ENCODE measurements around the gene RHBDD3. TPM values are rescaled to one million over a fixed set of nuclear protein-coding genes. Genes with fewer than 3 reads are reported as not detected.

The RHBDD3 gene
- total and polyA plus RNA-seq, 12 donors, result 7.0 to 25.8 (median 12.6) TPM

GRCh38 chr22:29275167-29275566 lies 7.4 kb upstream of the RHBDD3 start:
- Histone ChIP-seq H3K9me3 (no peaks in the 10 kb centered on the region), H3K27me3 (no peaks in the 10 kb centered on the region), H3K4me3 (no peak overlapping the region), H3K36me3 (peaks cover 0 to 99% (median 72%) of the 10 kb centered on the region in 9 donors), H3K27ac (no peak overlapping the region), H3K4me1 (peaks cover 8 to 70% (median 57%) of the 10 kb centered on the region in 9 donors)
- no peak for TF ChIP-seq CTCF (IDR thresholded peaks at IDR 0.05)
- no peak for ATAC-seq
- DNase-seq, result no peak
- 77 to 82% methylated on average over 3 of the region's 3 CpGs for WGBS, 2 donors
- intact Hi-C loops (cut with DNase I), result loop anchor here in 1 of 10 donors (10.0 kb wide), 1 partner anchor 60 kb away; no protein-coding TSS in a partner anchor

DNA sequence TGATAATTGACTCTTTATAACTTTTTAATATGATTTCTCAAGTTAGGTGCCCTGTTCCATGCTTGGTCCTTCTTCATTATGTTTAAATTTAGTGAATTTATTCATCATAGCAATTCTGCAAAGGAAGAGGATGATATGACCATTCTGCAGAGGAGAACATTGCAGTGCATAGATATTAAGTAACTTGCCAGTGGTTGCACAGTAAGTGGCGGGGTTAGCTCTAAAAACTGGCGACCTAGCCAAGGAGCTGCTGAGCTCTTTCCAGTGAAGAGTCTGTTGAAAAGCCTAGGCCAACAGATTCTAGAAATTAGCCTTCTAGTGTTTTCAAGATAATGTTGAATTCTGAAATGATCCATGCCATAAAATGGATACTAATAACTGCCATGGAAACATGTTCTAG lies 4.8 kb upstream of the RHBDD3 start:
- H3K4me3 ChIP-seq, result no peak overlapping the region

DNA sequence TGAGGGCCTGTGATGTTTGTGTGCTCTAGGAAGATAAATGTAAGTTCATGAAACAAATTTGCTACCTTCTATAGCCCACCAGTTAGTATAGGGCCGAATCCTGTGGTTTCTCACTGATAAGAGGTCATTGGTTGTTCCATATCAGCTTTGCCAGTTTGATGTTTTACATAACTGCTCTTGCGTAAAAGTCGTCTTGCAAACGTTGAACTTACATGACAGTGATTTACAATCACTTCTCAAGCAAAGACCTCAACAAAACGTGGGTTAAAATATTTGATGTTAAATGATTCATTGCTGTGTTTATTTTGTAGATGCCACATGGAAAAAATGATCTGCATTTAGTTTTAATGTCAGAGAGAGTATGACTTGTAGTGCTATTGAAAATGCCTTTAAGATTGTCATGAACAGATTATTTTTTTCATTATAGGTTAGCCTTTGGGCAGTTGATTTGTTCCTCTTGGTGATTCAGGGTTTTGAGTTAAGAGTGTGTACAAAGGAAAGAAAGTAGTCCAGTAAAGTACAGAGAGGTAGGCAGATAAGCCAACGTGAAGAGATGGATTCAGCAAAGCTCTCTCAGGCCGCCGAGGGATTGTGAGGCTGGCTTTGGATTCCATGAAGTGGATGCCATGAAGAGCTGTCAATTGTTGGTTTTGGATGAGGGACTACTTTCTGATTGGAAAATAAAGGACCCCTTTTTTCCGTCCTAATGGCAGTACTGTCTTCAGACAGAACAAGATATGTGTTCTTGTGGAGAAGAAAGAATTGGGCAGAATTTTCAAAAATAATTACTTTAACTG lies 2.9 kb upstream of the RHBDD3 start:
- WGBS, 2 donors, result 15 to 16% methylated on average over 9 of the region's 9 CpGs
- Histone ChIP-seq H3K4me1 (peaks cover 13 to 86% (median 69%) of the 10 kb centered on the region in 9 donors), H3K4me3 (peak overlapping the region in 9 of 10 donors; percentile 71 to 98 (median 84)), H3K36me3 (peaks cover 0 to 64% (median 30%) of the 10 kb centered on the region in 9 donors), H3K9me3 (no peaks in the 10 kb centered on the region), H3K27me3 (no peaks in the 10 kb centered on the region), H3K27ac (peak overlapping the region in 7 of 10 donors; percentile 8 to 100 (median 99))
- no peak for TF ChIP-seq CTCF (IDR thresholded peaks at IDR 0.05)
- DNase-seq (no peak), ATAC-seq (no peak)
- intact Hi-C loops (cut with DNase I), result loop anchor here in 1 of 10 donors (10.0 kb wide), 1 partner anchor 56 kb away; no protein-coding TSS in a partner anchor

More for the DNA sequence above, 4.8 kb upstream of the RHBDD3 start:
- no peaks in the 10 kb centered on the region for H3K9me3 ChIP-seq
- no peak for TF ChIP-seq CTCF (IDR thresholded peaks at IDR 0.05)
- ATAC-seq, result no peak
- WGBS, 2 donors, result 70 to 78% methylated on average over 2 of the region's 2 CpGs
- H3K27me3 ChIP-seq, result no peaks in the 10 kb centered on the region
- H3K4me1 ChIP-seq, result peaks cover 9 to 79% (median 65%) of the 10 kb centered on the region in 9 donors
- H3K27ac ChIP-seq, result no peak overlapping the region
- H3K36me3 ChIP-seq, result peaks cover 0 to 80% (median 48%) of the 10 kb centered on the region in 9 donors
- DNase-seq, result no peak
- intact Hi-C loops (cut with DNase I), result loop anchor here in 1 of 10 donors (10.0 kb wide), 1 partner anchor 58 kb away; no protein-coding TSS in a partner anchor

GRCh38 chr22:29269731-29270474 lies 2.1 kb upstream of the RHBDD3 start:
- no peak for TF ChIP-seq CTCF (IDR thresholded peaks at IDR 0.05)
- Histone ChIP-seq H3K27ac (peak overlapping the region in 8 of 10 donors; percentile 98 to 100 (median 99)), H3K9me3 (no peaks in the 10 kb centered on the region), H3K27me3 (no peaks in the 10 kb centered on the region), H3K36me3 (peaks cover 0 to 64% (median 29%) of the 10 kb centered on the region in 9 donors), H3K4me1 (peaks cover 13 to 78% (median 62%) of the 10 kb centered on the region in 9 donors), H3K4me3 (peak overlapping the region; percentile 71 to 98 (median 82))
- DNase-seq (no peak), ATAC-seq (no peak)
- WGBS, 2 donors, result 8 to 10% methylated on average over 13 of the region's 13 CpGs
- intact Hi-C loops (cut with DNase I), result loop anchor here in 4 of 10 donors (2.0 to 10.0 kb wide), 3 partner anchors 37 to 55 kb away; partner anchors contain the start of gene GAS2L1 (in 3 of the 4)

Measured in heart right ventricle (tissue), 16 donors.